HL-60 (cell line): Measurements from ENCODE around the gene RAB3C.

Source experiments
- POLR2AphosphoS5 ChIP-seq: IDR thresholded peaks from 2 replicates; pipeline ENCODE4 v1.6.1; 2012; ENCODE audit warnings: low read depth
- SPI1 ChIP-seq: IDR thresholded peaks from 2 replicates; pipeline ENCODE4 v1.6.1; 2012; ENCODE audit warnings: low read depth, mild to moderate bottlenecking, borderline replicate concordance
- TF ChIP-seq, protein P1 (sequence below): IDR thresholded peaks from one replicate; pipeline ENCODE4 v1.5.1; 2011; ENCODE audit warnings: low read length, control low read depth, inconsistent platforms; ENCODE audit not compliant: insufficient read depth
- TF ChIP-seq, protein P2 (sequence below): IDR thresholded peaks from 2 replicates; pipeline ENCODE4 v1.6.1; 2012; ENCODE audit warnings: low read depth; ENCODE audit not compliant: insufficient replicate concordance

DNA sequence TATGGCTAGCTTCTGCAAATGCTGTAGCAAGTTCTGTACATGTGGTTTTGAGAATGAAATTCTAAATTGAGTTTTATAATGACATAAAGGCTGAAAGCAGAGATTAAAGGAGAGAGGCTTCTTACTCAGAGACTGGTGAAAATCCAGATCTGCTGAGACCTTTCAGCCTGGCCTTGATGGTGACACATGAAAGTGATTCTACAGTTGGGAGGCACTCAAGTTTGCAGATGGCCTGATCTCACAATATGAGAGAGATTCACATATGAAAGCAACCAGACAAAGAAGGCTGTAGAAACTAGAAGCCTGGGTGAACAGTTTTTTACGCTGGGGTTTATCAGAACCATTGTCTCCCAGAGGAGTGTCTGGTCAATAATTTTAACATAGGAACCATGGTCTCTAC, 49.0 kb downstream of the RAB3C start:
- TF ChIP-seq, protein P1, sequence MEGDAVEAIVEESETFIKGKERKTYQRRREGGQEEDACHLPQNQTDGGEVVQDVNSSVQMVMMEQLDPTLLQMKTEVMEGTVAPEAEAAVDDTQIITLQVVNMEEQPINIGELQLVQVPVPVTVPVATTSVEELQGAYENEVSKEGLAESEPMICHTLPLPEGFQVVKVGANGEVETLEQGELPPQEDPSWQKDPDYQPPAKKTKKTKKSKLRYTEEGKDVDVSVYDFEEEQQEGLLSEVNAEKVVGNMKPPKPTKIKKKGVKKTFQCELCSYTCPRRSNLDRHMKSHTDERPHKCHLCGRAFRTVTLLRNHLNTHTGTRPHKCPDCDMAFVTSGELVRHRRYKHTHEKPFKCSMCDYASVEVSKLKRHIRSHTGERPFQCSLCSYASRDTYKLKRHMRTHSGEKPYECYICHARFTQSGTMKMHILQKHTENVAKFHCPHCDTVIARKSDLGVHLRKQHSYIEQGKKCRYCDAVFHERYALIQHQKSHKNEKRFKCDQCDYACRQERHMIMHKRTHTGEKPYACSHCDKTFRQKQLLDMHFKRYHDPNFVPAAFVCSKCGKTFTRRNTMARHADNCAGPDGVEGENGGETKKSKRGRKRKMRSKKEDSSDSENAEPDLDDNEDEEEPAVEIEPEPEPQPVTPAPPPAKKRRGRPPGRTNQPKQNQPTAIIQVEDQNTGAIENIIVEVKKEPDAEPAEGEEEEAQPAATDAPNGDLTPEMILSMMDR = no peak
- TF ChIP-seq SPI1 = no peak
- TF ChIP-seq POLR2AphosphoS5 = no peak
- TF ChIP-seq, protein P2, sequence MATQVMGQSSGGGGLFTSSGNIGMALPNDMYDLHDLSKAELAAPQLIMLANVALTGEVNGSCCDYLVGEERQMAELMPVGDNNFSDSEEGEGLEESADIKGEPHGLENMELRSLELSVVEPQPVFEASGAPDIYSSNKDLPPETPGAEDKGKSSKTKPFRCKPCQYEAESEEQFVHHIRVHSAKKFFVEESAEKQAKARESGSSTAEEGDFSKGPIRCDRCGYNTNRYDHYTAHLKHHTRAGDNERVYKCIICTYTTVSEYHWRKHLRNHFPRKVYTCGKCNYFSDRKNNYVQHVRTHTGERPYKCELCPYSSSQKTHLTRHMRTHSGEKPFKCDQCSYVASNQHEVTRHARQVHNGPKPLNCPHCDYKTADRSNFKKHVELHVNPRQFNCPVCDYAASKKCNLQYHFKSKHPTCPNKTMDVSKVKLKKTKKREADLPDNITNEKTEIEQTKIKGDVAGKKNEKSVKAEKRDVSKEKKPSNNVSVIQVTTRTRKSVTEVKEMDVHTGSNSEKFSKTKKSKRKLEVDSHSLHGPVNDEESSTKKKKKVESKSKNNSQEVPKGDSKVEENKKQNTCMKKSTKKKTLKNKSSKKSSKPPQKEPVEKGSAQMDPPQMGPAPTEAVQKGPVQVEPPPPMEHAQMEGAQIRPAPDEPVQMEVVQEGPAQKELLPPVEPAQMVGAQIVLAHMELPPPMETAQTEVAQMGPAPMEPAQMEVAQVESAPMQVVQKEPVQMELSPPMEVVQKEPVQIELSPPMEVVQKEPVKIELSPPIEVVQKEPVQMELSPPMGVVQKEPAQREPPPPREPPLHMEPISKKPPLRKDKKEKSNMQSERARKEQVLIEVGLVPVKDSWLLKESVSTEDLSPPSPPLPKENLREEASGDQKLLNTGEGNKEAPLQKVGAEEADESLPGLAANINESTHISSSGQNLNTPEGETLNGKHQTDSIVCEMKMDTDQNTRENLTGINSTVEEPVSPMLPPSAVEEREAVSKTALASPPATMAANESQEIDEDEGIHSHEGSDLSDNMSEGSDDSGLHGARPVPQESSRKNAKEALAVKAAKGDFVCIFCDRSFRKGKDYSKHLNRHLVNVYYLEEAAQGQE = no peak
